ENCODE data around the gene RPS6KB1. TPM values are rescaled to one million over a fixed set of nuclear protein-coding genes. Genes with fewer than 3 reads are reported as not detected.

RPS6KB1 gene
- total and polyA plus RNA-seq, 2 experiments from 2014 or later: 22.4 to 27.9 TPM

GRCh38 chr17:59897090-59897489 lies 4.2 kb downstream of the RPS6KB1 start:
- no peak for DNase-seq (ENCODE audit: low spot score)
- H3K27ac ChIP-seq: no peak overlapping the region
- H3K27me3 ChIP-seq: no peaks in the 10 kb centered on the region
- H3K9me3 ChIP-seq (ENCODE audit: low read depth): no peaks in the 10 kb centered on the region
- H3K79me2 ChIP-seq: peaks cover 87% of the 10 kb centered on the region
- no peak for TF ChIP-seq EZH2phosphoT487 (IDR thresholded peaks at IDR 0.05; ENCODE audit: low read depth, severe bottlenecking, unreplicated experiment)
- H3K4me3 ChIP-seq: no peak overlapping the region
- H3K4me2 ChIP-seq: no peak overlapping the region
- peaks cover 9% of the 10 kb centered on the region for H3K4me1 ChIP-seq (ENCODE audit: insufficient read depth)
- peaks cover 24% of the 10 kb centered on the region for H4K20me1 ChIP-seq (ENCODE audit: insufficient read depth, poor library complexity, severe bottlenecking)
- no peaks in the 10 kb centered on the region for H3K9me2 ChIP-seq (replicated peaks; ENCODE audit: insufficient read depth)
- WGBS (ENCODE audit: low lambda C conversion rate, missing lambda C conversion rate): 87% methylated on average over 4 of the region's 4 CpGs
- H3K36me3 ChIP-seq (replicated peaks; ENCODE audit: insufficient read depth, low read depth): no peaks in the 10 kb centered on the region
- no peak overlapping the region for H2AFZ ChIP-seq

GRCh38 chr17:59899099-59899498 lies 6.2 kb downstream of the RPS6KB1 start:
- H3K4me3 ChIP-seq: no peak overlapping the region
- H2AFZ ChIP-seq: no peak overlapping the region
- H3K27ac ChIP-seq: no peak overlapping the region
- 93% methylated on average over 5 of the region's 5 CpGs for WGBS (ENCODE audit: low lambda C conversion rate, missing lambda C conversion rate)
- peaks cover 98% of the 10 kb centered on the region for H3K79me2 ChIP-seq
- peaks cover 7% of the 10 kb centered on the region for H3K4me1 ChIP-seq (ENCODE audit: insufficient read depth)
- DNase-seq (ENCODE audit: low spot score): no peak
- H3K9me2 ChIP-seq (replicated peaks; ENCODE audit: insufficient read depth): no peaks in the 10 kb centered on the region
- TF ChIP-seq EZH2 (IDR thresholded peaks at IDR 0.05; ENCODE audit: borderline replicate concordance) (no peak), CTCF (IDR thresholded peaks at IDR 0.05; ENCODE audit: poor library complexity) (no peak), EZH2phosphoT487 (IDR thresholded peaks at IDR 0.05; ENCODE audit: low read depth, severe bottlenecking, unreplicated experiment) (no peak)
- H3K4me2 ChIP-seq: no peak overlapping the region
- no peaks in the 10 kb centered on the region for H3K9me3 ChIP-seq (ENCODE audit: low read depth)
- no peaks in the 10 kb centered on the region for H3K27me3 ChIP-seq
- H3K36me3 ChIP-seq (replicated peaks; ENCODE audit: insufficient read depth, low read depth): no peaks in the 10 kb centered on the region
- peaks cover 27% of the 10 kb centered on the region for H4K20me1 ChIP-seq (ENCODE audit: insufficient read depth, poor library complexity, severe bottlenecking)

GRCh38 chr17:59901604-59902003 lies 8.7 kb downstream of the RPS6KB1 start:
- Histone ChIP-seq H3K4me1 (ENCODE audit: insufficient read depth) (no peaks in the 10 kb centered on the region), H3K4me2 (no peak overlapping the region), H3K79me2 (peaks cover 98% of the 10 kb centered on the region), H4K20me1 (ENCODE audit: insufficient read depth, poor library complexity, severe bottlenecking) (peaks cover 22% of the 10 kb centered on the region), H3K4me3 (no peak overlapping the region), H3K27me3 (no peaks in the 10 kb centered on the region), H2AFZ (no peak overlapping the region), H3K27ac (no peak overlapping the region), H3K9me2 (replicated peaks; ENCODE audit: insufficient read depth) (no peaks in the 10 kb centered on the region), H3K36me3 (replicated peaks; ENCODE audit: insufficient read depth, low read depth) (no peaks in the 10 kb centered on the region), H3K9me3 (ENCODE audit: low read depth) (no peaks in the 10 kb centered on the region)
- WGBS (ENCODE audit: low lambda C conversion rate, missing lambda C conversion rate): 99% methylated on average over 8 of the region's 8 CpGs
- no peak for TF ChIP-seq EZH2 (IDR thresholded peaks at IDR 0.05; ENCODE audit: borderline replicate concordance)
- no peak for TF ChIP-seq CTCF (IDR thresholded peaks at IDR 0.05; ENCODE audit: poor library complexity)
- TF ChIP-seq EZH2phosphoT487 (IDR thresholded peaks at IDR 0.05; ENCODE audit: low read depth, severe bottlenecking, unreplicated experiment): no peak
- no peak for DNase-seq (ENCODE audit: low spot score)

DNA sequence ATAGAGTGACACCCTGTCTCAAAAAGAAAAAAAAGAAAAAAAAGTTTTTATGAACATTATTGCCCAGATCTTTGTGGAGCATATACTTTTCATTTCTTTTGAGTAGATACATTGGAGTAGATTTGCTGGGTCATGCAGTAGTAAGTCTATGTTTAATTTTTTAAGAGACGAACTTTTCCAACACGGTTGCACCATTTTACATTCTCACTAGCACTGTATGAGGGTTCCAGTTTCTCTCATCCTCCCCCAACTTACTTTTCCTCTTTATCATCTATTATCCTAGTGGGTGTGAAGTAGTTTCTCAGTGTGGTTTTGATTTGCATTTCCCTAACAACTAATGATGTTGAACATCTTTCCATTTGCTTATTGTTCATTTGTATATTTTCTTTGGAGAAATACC lies 10.5 kb downstream of the RPS6KB1 start:
- H3K79me2 ChIP-seq: peaks cover 97% of the 10 kb centered on the region
- H3K27ac ChIP-seq: no peak overlapping the region
- H3K4me1 ChIP-seq (ENCODE audit: insufficient read depth): no peaks in the 10 kb centered on the region
- no peak overlapping the region for H3K4me2 ChIP-seq
- TF ChIP-seq EZH2 (IDR thresholded peaks at IDR 0.05; ENCODE audit: borderline replicate concordance) (no peak), EZH2phosphoT487 (IDR thresholded peaks at IDR 0.05; ENCODE audit: low read depth, severe bottlenecking, unreplicated experiment) (no peak), CTCF (IDR thresholded peaks at IDR 0.05; ENCODE audit: poor library complexity) (no peak)
- DNase-seq (ENCODE audit: low spot score): no peak
- WGBS (ENCODE audit: low lambda C conversion rate, missing lambda C conversion rate): 94% methylated on average over 2 of the region's 2 CpGs
- H4K20me1 ChIP-seq (ENCODE audit: insufficient read depth, poor library complexity, severe bottlenecking): peaks cover 19% of the 10 kb centered on the region
- H3K36me3 ChIP-seq (replicated peaks; ENCODE audit: insufficient read depth, low read depth): no peaks in the 10 kb centered on the region
- H3K9me3 ChIP-seq (ENCODE audit: low read depth): no peaks in the 10 kb centered on the region
- no peak overlapping the region for H2AFZ ChIP-seq
- no peaks in the 10 kb centered on the region for H3K27me3 ChIP-seq
- no peak overlapping the region for H3K4me3 ChIP-seq
- H3K9me2 ChIP-seq (replicated peaks; ENCODE audit: insufficient read depth): no peaks in the 10 kb centered on the region
